NCI-H69 (cell line): ENCODE results near the gene P2RX6.

Experiments
- DNase-seq: peaks from one replicate; lab custom pipeline; 2025; lab: John Stamatoyannopoulos, UW

The P2RX6 gene

DNA sequence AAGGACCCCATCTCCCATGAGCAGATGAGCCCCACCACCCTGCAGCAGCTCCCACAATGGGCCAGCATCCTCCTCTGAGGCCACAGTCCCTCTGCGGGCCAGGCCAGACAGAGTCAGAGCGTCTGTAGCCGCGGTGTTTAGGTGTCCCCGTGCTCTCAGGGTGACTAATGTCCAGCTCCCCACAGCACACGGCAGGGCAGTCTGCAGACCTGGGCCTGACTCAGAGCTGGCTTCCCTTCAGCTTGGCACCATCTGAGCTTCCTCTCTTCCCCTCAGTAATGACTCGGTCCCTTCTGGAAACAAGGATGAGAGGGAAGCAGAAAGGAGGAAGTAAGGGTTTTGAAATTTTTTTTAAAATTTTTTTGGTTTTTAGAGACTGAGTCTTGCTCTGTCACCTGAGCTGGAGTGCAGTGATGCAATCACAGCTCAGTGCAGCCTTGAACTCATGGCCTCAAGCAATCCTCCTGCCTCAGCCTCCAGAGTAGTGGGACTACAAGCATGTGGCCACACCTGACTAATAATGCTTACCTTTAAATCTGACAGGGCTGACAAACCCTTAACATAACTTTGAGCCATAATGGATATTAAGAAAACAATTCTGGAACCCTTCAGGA, 59.2 kb downstream of the P2RX6 start:
- no peak for DNase-seq

DNA sequence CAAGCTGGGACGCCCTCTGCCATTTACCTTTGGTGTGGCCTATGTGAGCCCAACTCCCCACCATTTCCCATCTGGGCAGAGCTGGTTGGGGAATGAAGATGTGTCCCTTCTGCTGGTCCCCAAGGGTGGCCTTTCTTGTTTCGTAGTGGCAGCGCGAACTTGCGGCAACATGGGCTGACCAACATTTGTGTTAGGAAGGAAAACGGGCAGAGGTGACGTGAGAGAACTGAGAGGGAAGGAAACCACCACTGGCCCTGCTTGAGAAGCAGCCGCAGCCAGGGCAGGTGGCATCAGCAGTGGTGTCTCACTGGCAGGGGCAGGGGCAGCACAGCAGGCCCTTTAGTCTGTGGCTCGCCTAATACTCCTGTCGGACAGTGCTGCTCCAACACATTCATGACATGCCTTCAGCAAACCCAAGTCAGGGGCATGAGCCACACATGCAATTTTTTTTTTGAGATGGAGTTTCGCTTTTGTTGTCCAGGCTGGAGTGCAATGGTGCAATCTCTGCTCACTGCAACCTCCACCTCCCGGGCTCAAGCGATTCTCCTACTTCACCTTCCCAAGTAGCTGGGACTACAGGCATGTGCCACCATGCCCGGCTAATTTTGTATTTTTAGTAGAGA, 60.7 kb downstream of the P2RX6 start:
- no peak for DNase-seq

DNA sequence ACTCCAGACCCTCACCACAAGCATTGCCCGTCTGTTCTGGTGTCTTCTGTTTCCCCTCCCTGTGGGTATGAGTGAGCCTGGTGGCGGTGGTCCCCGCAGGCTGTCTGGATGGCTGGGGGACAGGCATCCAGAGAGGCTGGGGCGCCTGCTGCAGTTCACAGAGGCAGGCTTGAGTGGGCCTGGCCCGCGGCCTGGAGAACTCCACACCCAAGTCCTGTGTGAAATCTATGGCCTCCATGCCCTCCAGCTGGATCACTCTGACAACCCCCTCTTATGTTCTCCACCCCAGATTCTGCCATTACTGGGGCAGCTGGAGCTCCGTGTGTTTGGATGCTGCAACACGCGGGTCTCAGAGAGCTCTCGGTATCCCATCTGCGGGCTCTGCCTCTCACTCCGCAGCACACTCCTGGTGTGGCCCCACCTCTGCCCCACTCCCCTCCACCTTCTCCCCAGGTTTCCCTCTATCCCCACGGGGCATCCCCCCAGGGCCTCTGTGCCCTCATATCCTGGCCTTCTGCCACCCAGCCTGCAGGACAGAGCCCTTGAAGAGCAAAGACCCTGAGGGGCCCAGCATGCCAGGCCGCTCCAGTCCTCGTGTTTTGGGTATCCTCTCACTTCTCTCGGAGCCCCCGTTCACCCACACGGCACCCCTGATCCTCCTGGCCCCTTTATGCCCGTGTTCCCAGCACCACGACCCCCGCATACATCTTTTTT, 62.1 kb downstream of the P2RX6 start:
- no peak for DNase-seq
